Glomerular endothelial cell (primary cell): ENCODE measurements around the gene XCL1. TPM values are rescaled to one million over a fixed set of nuclear protein-coding genes. Genes with fewer than 3 reads are reported as not detected.

Source experiments
- total RNA-seq: library from RNA; depleted of rRNA; stranded (reverse); fragments of >200 nt; gene quantifications from 2 replicates; pipeline ENCODE4 v1.2.3, GENCODE V29; 2015

XCL1 gene
- total RNA-seq, 1 donor from 2014 or later, result not detected

Other genes with a start within 250 kb of the XCL1 start
- gene XCL2, start 32.6 kb upstream of the XCL1 start, total RNA-seq, result not detected in 2 replicates
- gene DPT, start 152.6 kb downstream of the XCL1 start, total RNA-seq, result not detected in 2 replicates